HG03457 (cell line): Measurements from ENCODE around the gene AEBP1.

Experiments
- ATAC-seq: cut with Tn5 transposase; IDR thresholded peaks from one replicate; pipeline ENCODE4 v1.9.1; 2021; ENCODE audit warnings: moderate number of reproducible peaks; ENCODE audit not compliant: unreplicated experiment

The AEBP1 gene

DNA sequence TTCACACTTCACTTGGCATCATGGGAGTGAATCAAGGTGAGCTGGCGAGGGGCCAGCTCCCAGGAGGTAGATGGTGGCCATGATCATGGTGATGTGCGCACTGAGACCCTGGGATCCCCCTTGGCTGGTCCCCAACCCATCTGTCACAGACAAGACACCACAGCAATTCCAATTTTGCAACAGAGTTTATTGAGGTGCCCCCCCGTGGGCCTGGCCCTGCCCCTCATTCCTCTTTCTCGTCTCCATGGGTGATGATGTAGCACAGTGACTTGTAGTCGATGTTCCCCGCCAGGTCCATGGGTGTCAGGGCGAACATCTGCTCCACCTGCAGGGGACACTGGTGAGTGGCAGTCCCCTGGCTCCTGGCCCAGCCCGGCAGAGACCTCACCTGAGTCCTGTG, 34.6 kb downstream of the AEBP1 start:
- ATAC-seq = no peak

DNA sequence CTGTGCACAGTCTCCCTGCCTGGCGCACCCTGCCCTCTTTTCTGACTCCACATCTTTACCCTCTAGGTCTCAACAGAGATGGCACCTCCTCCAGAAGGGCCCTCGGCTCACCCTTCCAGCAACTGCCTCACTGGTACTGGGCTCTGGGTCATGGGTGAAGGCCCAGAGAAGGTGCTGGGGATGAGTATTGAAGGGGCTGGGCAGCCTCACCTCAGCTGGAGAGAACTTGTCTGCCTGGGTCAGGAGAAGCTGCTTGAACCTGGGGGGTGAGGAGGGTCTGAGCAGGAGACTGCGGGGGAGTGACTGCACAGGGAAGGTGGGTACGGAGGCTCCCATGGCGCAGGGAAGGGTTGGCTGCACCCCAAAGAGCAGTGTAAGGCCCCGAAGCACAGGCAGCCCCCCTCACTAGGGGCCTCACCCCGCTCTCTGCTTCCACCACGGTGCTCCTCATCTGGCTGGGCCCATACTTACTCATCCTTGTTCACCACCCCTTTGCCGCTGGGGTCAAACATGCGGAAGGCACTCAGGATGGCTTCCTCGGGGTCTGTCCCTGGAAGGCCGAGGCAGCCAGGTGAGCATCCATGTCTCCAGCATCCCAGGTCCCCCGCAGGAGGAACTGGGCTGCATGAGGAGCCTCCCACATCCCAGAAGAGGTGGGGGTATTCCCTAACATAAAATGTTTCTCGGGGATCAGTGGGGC, 35.3 kb downstream of the AEBP1 start:
- no peak for ATAC-seq

- no peak for ATAC-seq
Observed at GRCh38 chr7:44140341-44140740, 36.2 kb downstream of the AEBP1 start.

GRCh38 chr7:44141221-44141850, 37.2 kb downstream of the AEBP1 start, which contains the start of gene MYL7:
Gene MYL7 (minus strand): TSS chr7:44141332. CDS start chr7:44141305, 27 bp downstream.
- ATAC-seq = no peak

DNA sequence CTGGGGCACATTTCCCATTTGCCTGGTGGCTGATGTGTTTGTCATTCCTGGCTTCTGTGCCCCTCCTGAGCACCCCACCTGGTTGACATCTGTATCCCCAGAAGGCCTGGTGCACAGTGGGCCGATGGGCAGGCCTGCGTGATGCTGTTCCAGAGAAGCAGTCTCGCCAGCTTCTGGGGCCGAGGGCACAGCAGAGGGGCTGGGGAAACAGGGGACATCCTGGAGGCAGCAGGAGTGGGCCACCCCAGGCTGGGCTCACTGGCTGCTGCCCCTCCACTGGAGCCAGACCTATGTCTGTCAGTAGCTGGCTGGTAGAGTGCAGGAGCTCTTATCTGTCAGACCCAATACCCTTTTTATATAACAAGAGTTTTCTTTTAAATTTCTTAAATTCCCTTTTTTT, 37.9 kb downstream of the AEBP1 start:
- no peak for ATAC-seq

DNA sequence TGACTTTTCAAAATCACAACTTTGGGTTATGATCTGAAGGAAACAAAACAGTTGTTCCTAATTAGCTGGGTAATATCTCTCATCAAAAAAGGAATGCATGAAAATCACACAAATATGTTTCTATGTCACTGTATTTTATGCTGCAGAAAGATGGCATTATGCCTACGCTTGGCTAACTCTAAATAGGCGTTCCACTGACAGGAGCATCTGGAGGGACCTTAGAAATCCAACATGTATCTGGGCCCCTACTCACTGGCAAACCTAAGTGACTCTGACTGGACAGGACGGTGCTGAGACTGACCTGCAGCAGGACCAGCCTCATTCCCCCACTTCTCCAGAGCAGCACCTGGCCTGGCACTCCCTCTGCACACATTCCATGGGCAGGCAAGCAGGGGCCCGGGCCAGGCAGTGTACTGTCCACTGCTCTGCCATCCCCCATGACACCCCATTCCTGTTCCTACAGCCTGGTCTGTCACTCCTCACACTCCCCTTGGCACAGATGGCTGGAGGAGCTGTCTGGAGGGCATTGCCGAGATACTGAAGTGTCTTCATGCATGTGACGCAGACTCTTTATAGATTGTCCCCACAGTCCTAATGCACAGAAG, 39.6 kb downstream of the AEBP1 start:
- no peak for ATAC-seq

DNA sequence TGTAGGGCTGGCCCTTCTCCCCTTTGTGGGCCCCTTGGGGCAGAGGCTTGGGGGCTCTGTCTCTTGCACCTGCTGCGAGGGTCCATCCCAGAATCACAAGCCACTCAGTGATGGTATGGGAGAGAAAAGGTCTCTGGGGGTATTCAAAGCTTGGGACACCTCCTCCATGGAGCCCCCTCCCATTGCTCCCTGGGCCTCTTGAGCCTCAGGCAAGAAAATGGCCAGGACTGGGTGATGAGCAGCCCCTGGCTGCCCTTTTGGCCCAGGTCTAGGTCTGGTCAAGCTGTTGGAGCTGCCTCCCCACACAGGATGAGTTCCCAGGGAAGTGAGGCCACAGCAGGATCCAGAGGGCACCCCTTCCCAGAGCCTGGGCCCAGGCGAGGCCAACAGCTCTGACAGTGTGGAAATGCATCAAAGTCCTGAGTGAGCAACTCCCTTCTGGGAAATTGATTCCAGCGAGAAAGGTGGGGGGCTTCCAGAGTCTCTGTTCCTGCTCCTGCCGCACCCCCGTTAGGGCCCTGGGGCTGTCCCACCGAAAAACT, 40.4 kb downstream of the AEBP1 start:
- no peak for ATAC-seq

DNA sequence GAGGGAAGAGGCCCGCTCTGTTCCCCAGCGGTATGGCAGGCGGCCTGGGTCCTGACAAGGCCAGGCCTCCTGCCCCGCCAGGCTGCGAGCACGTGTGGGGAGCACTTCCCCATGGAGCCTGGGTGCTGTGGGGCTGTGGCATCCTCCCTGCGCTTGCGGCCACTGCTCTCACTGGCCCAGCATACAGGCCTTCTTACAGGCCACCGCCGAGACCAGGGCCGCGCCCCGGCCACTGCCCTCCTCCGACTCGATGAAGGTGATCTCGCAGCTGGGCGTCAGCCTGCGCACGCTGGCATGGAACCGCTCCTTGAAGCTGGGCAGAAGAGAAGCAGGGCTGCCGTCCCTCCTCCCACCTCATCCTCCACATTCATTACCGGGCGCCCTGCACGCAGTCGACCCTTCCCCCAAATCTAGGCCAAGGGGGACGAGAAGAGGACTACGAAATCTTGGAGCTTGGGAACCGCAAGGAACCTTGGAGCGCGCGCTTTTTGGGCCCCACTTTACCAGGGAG, 40.9 kb downstream of the AEBP1 start:
- no peak for ATAC-seq

DNA sequence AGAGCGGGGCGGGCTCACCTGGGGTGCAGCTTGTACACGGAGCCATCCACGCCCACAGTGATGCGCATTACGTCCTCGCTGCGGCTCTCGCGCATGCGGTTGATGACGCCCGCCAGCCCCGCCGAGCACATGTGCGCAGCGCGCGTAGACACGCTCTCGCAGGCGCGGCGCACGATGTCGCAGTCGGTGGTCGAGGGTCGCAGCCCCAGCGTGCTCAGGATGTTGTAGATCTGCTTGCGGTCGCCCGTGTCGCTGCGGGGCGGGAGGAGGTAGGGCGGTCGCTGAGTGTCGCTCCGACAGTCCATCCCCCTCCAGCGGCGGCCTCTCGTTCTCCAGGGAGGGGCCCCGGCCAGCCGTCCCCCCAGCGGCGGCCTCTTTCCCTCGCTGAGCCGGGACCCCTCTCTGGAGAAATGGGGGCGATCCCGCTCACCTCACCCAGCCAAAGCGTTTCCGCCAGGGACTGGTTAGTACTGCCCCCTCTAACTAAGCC, 41.4 kb downstream of the AEBP1 start:
- no peak for ATAC-seq

DNA sequence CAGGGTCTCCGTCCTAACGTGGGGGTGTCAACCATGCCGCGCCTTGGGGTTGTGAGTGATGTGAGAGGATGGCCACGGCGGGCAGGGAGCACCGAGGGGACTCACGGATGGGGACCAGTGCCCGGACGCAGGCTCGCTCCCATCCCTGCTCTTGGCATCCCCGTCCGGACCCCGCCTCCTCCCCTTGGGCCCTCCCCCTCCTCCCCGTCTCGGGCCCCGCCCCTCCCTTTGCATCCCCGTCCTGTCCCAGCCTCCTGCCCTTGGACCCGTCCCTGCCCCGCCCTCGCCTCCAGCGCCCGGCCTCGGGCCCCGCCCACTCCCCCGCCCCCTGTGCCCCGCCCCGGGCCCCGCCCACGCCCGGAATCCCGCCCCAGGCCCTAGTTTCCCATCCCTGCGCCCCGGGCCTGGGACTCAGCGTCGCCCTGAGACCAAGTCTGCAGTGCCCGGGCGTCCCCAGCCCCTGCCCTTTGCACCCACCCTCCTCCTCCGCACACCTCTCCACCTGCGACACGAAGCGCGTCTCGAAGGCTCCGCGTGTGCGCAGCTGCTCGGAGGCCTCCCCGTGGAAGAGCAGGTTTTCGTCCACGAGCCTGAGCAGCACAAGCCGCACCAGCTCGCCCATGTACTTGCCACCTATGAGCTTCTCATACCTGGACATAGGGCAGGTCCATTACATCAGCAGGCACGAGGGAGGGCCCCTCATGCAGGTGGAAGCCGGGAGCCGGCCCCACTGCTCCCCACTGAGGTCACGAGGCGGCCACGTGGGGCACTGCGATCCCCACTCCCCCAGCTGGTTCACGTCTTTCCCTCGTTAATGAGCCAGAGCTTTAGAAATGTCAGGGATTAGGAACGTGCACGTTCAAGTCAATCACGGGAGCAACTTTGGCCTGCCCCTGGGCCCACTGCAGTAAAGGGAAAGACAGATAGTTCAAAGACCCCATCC, 42.1 kb downstream of the AEBP1 start:
- ATAC-seq = no peak

GRCh38 chr7:44147026-44147991, 43.2 kb downstream of the AEBP1 start:
- no peak for ATAC-seq

- no peak for ATAC-seq
Observed at GRCh38 chr7:44148166-44148565, 44.0 kb downstream of the AEBP1 start.

DNA sequence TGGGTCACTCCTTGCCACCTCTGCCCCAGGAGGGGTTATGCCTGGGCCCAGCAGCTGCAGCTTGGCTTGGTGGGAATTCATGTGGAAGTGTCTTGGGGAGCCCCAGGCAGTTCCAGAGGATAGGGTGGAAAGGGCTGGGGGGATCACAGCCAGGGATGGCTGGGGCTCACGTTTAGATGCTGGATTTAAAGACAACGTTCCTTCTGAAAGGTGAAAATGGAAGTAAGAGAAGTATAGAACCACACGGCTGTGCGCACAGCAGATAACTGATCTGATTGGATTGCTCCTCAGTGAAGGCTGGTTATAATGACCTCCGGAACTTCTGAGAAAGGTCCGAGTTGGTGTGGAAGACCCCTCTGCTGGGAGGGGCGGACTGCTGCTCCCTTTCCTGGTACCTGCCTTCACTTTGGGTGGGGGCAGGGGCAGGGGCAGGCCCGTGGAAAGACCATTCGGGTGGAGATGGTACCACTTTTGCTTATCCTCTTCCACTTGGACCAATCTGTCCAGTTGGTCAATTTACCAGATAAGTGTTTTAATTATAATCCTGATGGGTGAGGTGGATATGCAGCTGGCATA, 44.9 kb downstream of the AEBP1 start:
- no peak for ATAC-seq

- ATAC-seq = no peak
Observed at GRCh38 chr7:44149571-44150465, 45.7 kb downstream of the AEBP1 start.

- ATAC-seq = no peak
Observed at GRCh38 chr7:44150466-44150832, 46.3 kb downstream of the AEBP1 start.

GRCh38 chr7:44150966-44151941, 47.1 kb downstream of the AEBP1 start:
- no peak for ATAC-seq

DNA sequence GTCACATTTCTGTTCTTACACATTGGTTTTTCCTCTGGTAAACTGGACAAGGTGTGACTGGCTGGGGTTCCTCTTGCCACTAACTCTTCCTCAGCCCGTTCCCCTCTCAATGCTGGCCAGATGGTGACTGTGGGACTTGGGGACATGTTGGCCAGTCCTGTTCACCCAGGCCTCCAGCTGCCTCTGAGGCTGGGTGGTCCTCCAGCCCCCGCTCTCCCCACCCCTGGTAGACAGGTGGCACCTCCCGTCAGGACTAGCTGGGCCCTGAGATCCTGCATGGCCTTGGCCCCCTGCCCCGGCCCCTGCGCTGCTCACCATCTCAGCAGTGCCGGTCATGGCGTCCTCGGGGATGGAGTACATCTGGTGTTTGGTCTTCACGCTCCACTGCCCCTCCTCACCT, 47.8 kb downstream of the AEBP1 start:
- ATAC-seq = no peak
